K562 (cell line): ENCODE results near the gene SIGLEC6. TPM values are rescaled to one million over a fixed set of nuclear protein-coding genes. Genes with fewer than 3 reads are reported as not detected.
A peak's percentile ranks its signal among the peaks of the same experiment; 100 is the strongest.

ENCODE experiments used
- BHLHE40 ChIP-seq: IDR thresholded peaks from 2 replicates; pipeline ENCODE4 v1.6.1; 2011; ENCODE audit warnings: low read length, improper control_type of control experiment
- CTCF ChIP-seq, 3 experiments: IDR thresholded peaks in 2 of 3; conservative IDR thresholded peaks in 1 of 3; 2 replicates each; pipeline ENCODE4 v1.5.1; 2011 to 2012; ENCODE audit warnings: low read length in 3 of 3, mild to moderate bottlenecking in 3 of 3, control low read depth in 2 of 3, improper control_type of control experiment in 1 of 3, inconsistent platforms in 1 of 3, low read depth in 1 of 3, mixed read lengths in 1 of 3, moderate library complexity in 1 of 3; ENCODE audit not compliant: insufficient read depth in 2 of 3
- EP300 ChIP-seq: IDR thresholded peaks from 2 replicates; pipeline ENCODE4 v1.6.1; 2012; ENCODE audit warnings: low read length, improper control_type of control experiment
- FOXO4 ChIP-seq: fragments of 450-650 bp; formaldehyde crosslinking; IDR thresholded peaks from 2 replicates; pipeline ENCODE4 v1.4.0; 2020; ENCODE audit warnings: mild to moderate bottlenecking, moderate library complexity
- GABPA ChIP-seq: fragments of 200-800 bp; sonication (Bioruptor generic); conservative IDR thresholded peaks from 2 replicates; pipeline ENCODE4 v1.6.1; 2016; ENCODE audit warnings: low read depth, missing genetic modification characterization, missing compliant biosample characterization
- HDAC2 ChIP-seq: fragments of 450-650 bp; IDR thresholded peaks from 2 replicates; pipeline ENCODE4 v1.6.1; 2016; ENCODE audit warnings: mild to moderate bottlenecking
- HOMEZ ChIP-seq: fragments of 250-450 bp; sonication (Bioruptor Pico); IDR thresholded peaks from 2 replicates; pipeline ENCODE4 v1.4.0; 2020; ENCODE audit warnings: mild to moderate bottlenecking, moderate library complexity
- IRF2 ChIP-seq: sonication (generic); formaldehyde crosslinking; IDR thresholded peaks from 2 replicates; pipeline ENCODE4 v1.8.1; 2022; ENCODE audit warnings: mild to moderate bottlenecking, missing genetic modification reagents
- KLF10 ChIP-seq: fragments of 250-450 bp; sonication (Bioruptor Pico); IDR thresholded peaks from 2 replicates; pipeline ENCODE4 v1.6.1; 2021; ENCODE audit warnings: matching md5 sums
- L3MBTL2 ChIP-seq: fragments of 450-650 bp; IDR thresholded peaks from 2 replicates; pipeline ENCODE4 v1.6.1; 2016; ENCODE audit warnings: mild to moderate bottlenecking, moderate library complexity
- RBBP5 ChIP-seq: fragments of 200-600 bp; sonication (generic); IDR thresholded peaks from 2 replicates; pipeline ENCODE4 v1.6.1; 2012; ENCODE audit warnings: borderline replicate concordance, mild to moderate bottlenecking, low read length, control low read depth, inconsistent platforms; ENCODE audit not compliant: insufficient read depth, poor library complexity, severe bottlenecking
- SREBF2 ChIP-seq: sonication (generic); formaldehyde crosslinking; IDR thresholded peaks from 2 replicates; pipeline ENCODE4 v1.4.0; 2020; ENCODE audit warnings: mild to moderate bottlenecking, missing genetic modification reagents
- SRSF9 ChIP-seq: fragments of 200-400 bp; formaldehyde crosslinking; IDR thresholded peaks from 2 replicates; pipeline ENCODE4 v1.6.1; 2017; ENCODE audit warnings: low read depth, low read length, borderline replicate concordance
- TFE3 ChIP-seq: fragments of 450-650 bp; formaldehyde crosslinking; IDR thresholded peaks from 2 replicates; pipeline ENCODE4 v1.4.0; 2020; ENCODE audit warnings: mild to moderate bottlenecking, mixed read lengths
- TOE1 ChIP-seq, 2 experiments: fragments of 450-650 bp in 1 of 2; sonication (generic) in 1 of 2; formaldehyde crosslinking in 1 of 2; IDR thresholded peaks; 2 replicates each; pipeline versions ENCODE4 v1.7.1 to v1.8.0; 2016 to 2022; ENCODE audit warnings: borderline replicate concordance in 2 of 2, mild to moderate bottlenecking in 2 of 2, antibody characterized with exemption in 1 of 2, inconsistent platforms in 1 of 2, low read depth in 1 of 2, missing genetic modification reagents in 1 of 2, moderate library complexity in 1 of 2
- VEZF1 ChIP-seq: fragments of 200-800 bp; sonication (Bioruptor generic); IDR thresholded peaks from 2 replicates; pipeline ENCODE4 v1.6.1; 2017; ENCODE audit warnings: missing genetic modification characterization, missing compliant biosample characterization
- ZNF766 ChIP-seq: fragments of 200-800 bp; sonication (Bioruptor generic); conservative IDR thresholded peaks from 2 replicates; pipeline ENCODE4 v1.6.1; 2016; ENCODE audit warnings: missing genetic modification characterization, missing compliant biosample characterization
- polyA plus RNA-seq, 8 experiments: library from polyadenylated mRNA; depleted of rRNA in 4 of 8; stranded (reverse) in 5 of 8; unstranded in 3 of 8; fragments of >200 nt; fragmentation: Nextera tagmentation in 2 of 8; fragmentation: Illumina TruSeq in 1 of 8; extraction: Ambion mirVana in 2 of 8; extraction: Trizol in 1 of 8; gene quantifications; 2 replicates each; pipeline versions ENCODE4 v1.2.1 to v1.2.3, GENCODE V29; 2011 to 2014; ENCODE audit warnings: inconsistent platforms in 1 of 8, missing spikeins in 1 of 8
- total RNA-seq, 7 experiments: library from RNA; depleted of rRNA in 6 of 7; stranded (reverse); fragments of >200 nt in 6 of 7; fragmentation: Illumina TruSeq in 2 of 7; extraction: Trizol in 2 of 7; gene quantifications; 2 replicates each; pipeline versions ENCODE4 v1.2.1 to v1.2.3, GENCODE V29; 2011 to 2021; ENCODE audit warnings: low replicate concordance in 1 of 7

The SIGLEC6 gene
- total and polyA plus RNA-seq, 9 of the 15 experiments (the other 6 are each of a cell fraction or from before 2014, with no cell fraction given), result 0.03 to 17.5 (median 0.71) TPM

GRCh38 chr19:51531349-51532315, at the start of gene SIGLEC6 (continued):
- TF ChIP-seq CTCF (IDR thresholded peaks at IDR 0.05 in 2 of 3, conservative IDR thresholded peaks at IDR 0.05 in 1 of 3; ENCODE audit: insufficient read depth in 2 of 3, low read depth in 1 of 3, low read length in 3 of 3) (no peak), HDAC2 (peak; percentile 20; the same call in 1 of the 2 replicates), FOXO4 (no peak), SRSF9 (no peak), EP300 (peak; percentile 55; the same call in 1 of the 2 replicates), VEZF1 (CRISPR knock-in tag) (peak; percentile 80), TOE1 (IDR thresholded peaks at IDR 0.05; ENCODE audit: borderline replicate concordance) (peak; percentile 74), TOE1 (CRISPR knock-in tag; IDR thresholded peaks at IDR 0.05; ENCODE audit: borderline replicate concordance, low read depth) (no peak), IRF2 (no peak), RBBP5 (peak; percentile 59), BHLHE40 (peak; percentile 64), TFE3 (peak; percentile 65), SREBF2 (CRISPR knock-in tag) (no peak), KLF10 (no peak), HOMEZ (CRISPR knock-in tag) (no peak), ZNF766 (peak; percentile 33), GABPA (tag) (peak; percentile 49; the same call in 1 of the 2 replicates), L3MBTL2 (peak; percentile 99)
